GM12801 (cell line): ENCODE data around the gene SAMD4A.

Experiments
- TF ChIP-seq, protein P1 (sequence below): IDR thresholded peaks from one replicate; pipeline ENCODE4 v1.5.1; 2011; ENCODE audit warnings: control low read depth; ENCODE audit not compliant: insufficient read length; ENCODE audit errors: extremely low read depth

Gene SAMD4A

DNA sequence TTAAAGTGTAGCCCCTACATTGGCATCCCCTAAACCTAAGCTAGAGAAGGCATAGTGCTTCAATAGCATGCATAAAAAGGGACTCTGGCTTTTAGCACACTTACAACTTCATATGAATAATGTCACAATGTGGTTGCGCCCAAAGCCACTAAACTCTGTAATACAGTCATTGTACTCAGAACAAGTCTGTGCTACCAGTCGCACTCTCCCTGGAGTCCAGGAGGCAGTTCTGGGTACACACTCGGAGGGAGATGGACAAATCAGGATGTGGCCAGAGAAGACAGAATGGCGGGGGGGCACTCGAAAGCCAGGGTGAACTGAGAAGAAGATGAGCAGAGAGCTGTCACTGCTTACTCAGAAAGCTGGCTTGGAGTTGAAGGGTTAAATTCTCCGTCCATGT, 10.6 kb downstream of the SAMD4A start:
- TF ChIP-seq, protein P1, sequence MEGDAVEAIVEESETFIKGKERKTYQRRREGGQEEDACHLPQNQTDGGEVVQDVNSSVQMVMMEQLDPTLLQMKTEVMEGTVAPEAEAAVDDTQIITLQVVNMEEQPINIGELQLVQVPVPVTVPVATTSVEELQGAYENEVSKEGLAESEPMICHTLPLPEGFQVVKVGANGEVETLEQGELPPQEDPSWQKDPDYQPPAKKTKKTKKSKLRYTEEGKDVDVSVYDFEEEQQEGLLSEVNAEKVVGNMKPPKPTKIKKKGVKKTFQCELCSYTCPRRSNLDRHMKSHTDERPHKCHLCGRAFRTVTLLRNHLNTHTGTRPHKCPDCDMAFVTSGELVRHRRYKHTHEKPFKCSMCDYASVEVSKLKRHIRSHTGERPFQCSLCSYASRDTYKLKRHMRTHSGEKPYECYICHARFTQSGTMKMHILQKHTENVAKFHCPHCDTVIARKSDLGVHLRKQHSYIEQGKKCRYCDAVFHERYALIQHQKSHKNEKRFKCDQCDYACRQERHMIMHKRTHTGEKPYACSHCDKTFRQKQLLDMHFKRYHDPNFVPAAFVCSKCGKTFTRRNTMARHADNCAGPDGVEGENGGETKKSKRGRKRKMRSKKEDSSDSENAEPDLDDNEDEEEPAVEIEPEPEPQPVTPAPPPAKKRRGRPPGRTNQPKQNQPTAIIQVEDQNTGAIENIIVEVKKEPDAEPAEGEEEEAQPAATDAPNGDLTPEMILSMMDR = no peak

DNA sequence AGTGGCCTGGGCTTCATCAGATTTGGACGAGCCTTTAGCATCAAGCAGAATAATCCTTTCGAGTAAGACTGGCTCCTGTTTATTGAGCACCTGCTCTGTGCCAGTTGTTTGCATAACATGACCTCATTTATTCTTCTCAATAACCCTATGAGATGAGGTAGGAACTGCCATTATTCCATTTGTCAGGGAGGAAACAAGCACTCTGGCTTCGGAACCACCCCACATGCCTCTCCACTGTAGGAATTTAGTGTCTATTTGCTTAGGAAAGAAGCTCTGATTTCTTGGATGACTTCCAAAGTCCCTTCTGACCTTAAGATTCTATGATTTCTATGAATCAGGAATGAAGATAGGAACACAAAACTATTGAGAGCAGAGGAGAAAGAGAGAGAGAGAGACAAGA, 11.0 kb downstream of the SAMD4A start:
- TF ChIP-seq, protein P1 = no peak

DNA sequence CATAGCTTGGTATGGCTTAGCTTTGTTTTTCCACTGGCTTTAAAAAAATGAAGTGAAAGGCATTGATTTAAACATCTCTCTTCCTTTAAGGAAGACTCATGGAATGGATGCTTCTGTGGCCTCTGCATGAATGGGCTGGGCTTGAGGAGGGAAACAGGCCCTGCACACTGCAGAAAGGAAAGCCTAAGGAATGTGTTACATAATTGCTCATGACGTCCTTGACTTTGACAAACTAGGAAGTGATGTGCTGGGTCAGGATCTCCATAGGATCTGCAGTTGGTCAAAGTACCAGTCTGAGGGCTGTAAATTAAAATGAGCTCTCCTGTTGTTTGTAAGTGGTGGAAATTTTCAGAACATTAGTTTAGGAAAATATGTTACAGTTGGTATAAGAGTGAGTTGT, 12.7 kb downstream of the SAMD4A start:
- TF ChIP-seq, protein P1 = no peak

DNA sequence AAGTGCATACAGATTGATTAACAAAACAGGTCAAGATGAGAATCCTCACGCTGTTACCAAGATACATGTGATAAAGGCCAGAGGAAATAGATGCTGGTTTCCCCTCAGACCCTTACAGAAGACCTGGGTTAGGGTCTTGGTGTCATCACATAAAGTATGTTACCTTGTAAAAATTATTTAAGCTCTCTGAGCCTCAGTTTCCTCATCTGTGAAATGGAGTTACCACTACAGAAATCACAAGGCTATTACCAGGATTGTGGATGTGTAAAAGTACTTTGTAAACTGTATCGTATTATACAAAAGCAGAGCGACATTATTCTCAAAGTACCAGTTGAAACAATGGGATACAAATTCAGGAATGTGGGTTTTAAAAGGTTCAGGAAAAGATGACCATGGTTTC, 14.0 kb downstream of the SAMD4A start:
- TF ChIP-seq, protein P1 = no peak

DNA sequence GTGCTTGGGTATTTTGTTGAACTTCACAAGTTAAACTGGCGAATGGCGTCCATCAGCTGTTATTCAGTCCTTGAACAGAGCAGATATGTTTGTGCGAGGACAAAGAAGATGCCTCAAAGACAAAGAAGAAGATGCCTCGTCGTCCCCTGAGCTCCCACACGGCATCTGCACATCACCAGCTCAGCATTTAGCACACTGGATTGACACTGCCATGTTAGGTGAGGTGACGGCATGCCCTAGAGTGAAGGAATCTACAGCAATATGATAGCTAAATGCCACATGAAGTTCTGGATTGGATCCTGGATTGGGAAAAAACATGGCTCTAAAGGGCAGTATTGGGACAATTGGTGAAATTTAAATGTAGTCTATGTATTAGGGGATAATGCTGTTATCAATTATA, 15.4 kb downstream of the SAMD4A start:
- TF ChIP-seq, protein P1 = no peak

DNA sequence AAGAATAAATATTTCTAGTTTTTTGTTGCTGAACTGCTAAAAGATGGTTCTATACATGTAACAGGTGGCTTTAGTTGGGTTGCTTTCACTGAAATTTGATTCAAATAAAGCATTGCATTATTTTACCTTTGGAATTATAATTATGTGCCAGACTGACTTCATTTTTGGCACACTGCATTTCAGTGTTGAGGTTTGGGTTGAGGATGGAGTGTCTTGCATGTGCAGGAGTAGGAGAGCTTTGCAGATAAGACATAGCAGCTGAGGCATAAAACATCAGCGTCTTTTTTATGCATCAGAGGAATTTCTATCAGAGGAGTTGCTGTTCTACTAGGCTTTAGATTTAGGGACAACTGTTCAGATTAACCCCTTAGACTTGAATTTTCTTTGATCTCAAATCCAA, 17.2 kb downstream of the SAMD4A start:
- TF ChIP-seq, protein P1 = no peak

DNA sequence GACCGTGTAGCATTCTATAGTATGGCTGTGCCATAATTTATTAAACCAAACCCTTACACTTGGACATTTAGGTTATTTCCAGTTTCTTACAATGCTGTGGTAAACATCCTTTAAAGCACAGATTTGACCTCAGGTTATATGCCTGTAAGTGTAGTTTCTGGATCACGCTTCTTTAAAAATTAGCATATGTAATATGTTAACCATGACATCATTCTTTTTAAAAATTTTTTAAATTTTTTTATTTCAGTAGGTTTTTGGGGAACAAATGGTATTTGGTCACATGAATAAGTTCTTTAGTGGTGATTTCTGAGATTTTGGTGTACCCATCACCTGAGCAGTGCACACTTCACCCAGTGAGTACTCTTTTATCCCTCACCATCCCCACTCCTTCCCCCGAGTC, 18.3 kb downstream of the SAMD4A start:
- TF ChIP-seq, protein P1 = no peak

DNA sequence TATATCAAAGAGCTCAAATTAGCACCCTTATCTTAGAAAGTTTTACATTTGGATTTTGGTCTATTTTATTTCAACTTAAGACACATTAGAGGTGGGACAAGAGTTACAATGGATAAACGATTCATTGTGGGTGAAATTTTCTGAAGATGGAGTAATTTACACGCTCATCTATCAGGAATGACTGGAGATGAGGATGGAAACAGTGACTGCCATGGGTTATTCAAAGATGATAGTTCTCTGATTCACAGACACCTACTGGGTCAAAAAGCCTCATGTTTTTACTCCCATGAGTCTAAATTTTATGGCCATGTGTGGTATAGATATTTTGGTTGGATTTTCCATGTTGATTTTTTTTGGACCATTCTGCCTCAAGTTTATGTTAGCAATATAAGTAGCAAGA, 22.1 kb downstream of the SAMD4A start:
- TF ChIP-seq, protein P1 = no peak
